Left ventricle myocardium inferior (tissue), 1 donor: Measurements from ENCODE around the gene ASPG. TPM values are rescaled to one million over a fixed set of nuclear protein-coding genes. Genes with fewer than 3 reads are reported as not detected.

ENCODE experiments used
- DNase-seq: peaks from one replicate; pipeline ENCODE4 v3.0.0-alpha.2; 2020
- H3K27ac ChIP-seq: fragments of 200-600 bp; replicated peaks from 2 replicates; pipeline ENCODE4 v1.8.0; 2021
- H3K27me3 ChIP-seq: fragments of 200-600 bp; 2 replicates; pipeline ENCODE4 v1.8.0; 2021; ENCODE audit warnings: low read depth
- H3K36me3 ChIP-seq: fragments of 200-600 bp; 2 replicates; pipeline ENCODE4 v1.8.0; 2021
- H3K4me1 ChIP-seq: fragments of 200-600 bp; 2 replicates; pipeline ENCODE4 v1.8.0; 2021
- H3K4me3 ChIP-seq: fragments of 200-600 bp; 2 replicates; pipeline ENCODE4 v1.8.0; 2021; ENCODE audit warnings: mild to moderate bottlenecking, moderate library complexity
- H3K9me3 ChIP-seq: fragments of 200-600 bp; replicated peaks from 2 replicates; pipeline ENCODE4 v1.8.0; 2021
- CTCF ChIP-seq: fragments of 200-600 bp; IDR thresholded peaks from 2 replicates; pipeline ENCODE4 v1.8.0; 2021; ENCODE audit warnings: antibody characterized with exemption, mild to moderate bottlenecking, borderline replicate concordance
- intact Hi-C: fragments of 100-400 bp; cut with micrococcal nuclease; formaldehyde crosslinking; loops from one replicate; pipeline ENCODE4 v1.11.0; 2022
- total RNA-seq: library from RNA; stranded (reverse); fragmentation: NEBNext Ultra II Directional; extraction: Animal tissue kit (Norgen Biotek cat#: 25700); gene quantifications from one replicate; pipeline ENCODE4 v1.2.1, GENCODE V29; 2021
- donor health status: DM: no; HTN: yes; CAD: no; lungs with severe emphysema.

ASPG gene
- total RNA-seq, 1 donor from 2014 or later: 27.1 TPM

GRCh38 chr14:104146651-104147345 lies 61.3 kb downstream of the ASPG start:
- Histone ChIP-seq H3K36me3 (no peaks in the 10 kb centered on the region), H3K27ac (no peak overlapping the region), H3K4me1 (peaks cover 64% of the 10 kb centered on the region), H3K27me3 (no peaks in the 10 kb centered on the region), H3K9me3 (no peaks in the 10 kb centered on the region), H3K4me3 (no peak overlapping the region)
- DNase-seq: peak; percentile 13
- no peak for TF ChIP-seq CTCF
- intact Hi-C loops: no loop called here

GRCh38 chr14:104147346-104148125 lies 62.0 kb downstream of the ASPG start:
- H3K4me1 ChIP-seq: peaks cover 64% of the 10 kb centered on the region
- no peaks in the 10 kb centered on the region for H3K27me3 ChIP-seq
- intact Hi-C loops: no loop called here
- no peaks in the 10 kb centered on the region for H3K36me3 ChIP-seq
- H3K9me3 ChIP-seq: no peaks in the 10 kb centered on the region
- DNase-seq: peak; percentile 10
- no peak overlapping the region for H3K27ac ChIP-seq
- H3K4me3 ChIP-seq: no peak overlapping the region
- TF ChIP-seq CTCF: no peak

- no peak for TF ChIP-seq CTCF
- H3K4me1 ChIP-seq: peaks cover 60% of the 10 kb centered on the region
- DNase-seq: peak; percentile 14
- no peaks in the 10 kb centered on the region for H3K9me3 ChIP-seq
- H3K36me3 ChIP-seq: no peaks in the 10 kb centered on the region
- no peaks in the 10 kb centered on the region for H3K27me3 ChIP-seq
- H3K27ac ChIP-seq: peak overlapping the region; percentile 57
- intact Hi-C loops: no loop called here
- H3K4me3 ChIP-seq: peak overlapping the region; percentile 25
Observed at GRCh38 chr14:104148433-104149277, 63.2 kb downstream of the ASPG start.

- Histone ChIP-seq H3K27me3 (no peaks in the 10 kb centered on the region), H3K9me3 (no peaks in the 10 kb centered on the region), H3K36me3 (no peaks in the 10 kb centered on the region), H3K27ac (peak overlapping the region; percentile 57), H3K4me1 (peaks cover 54% of the 10 kb centered on the region), H3K4me3 (peak overlapping the region; percentile 25)
- intact Hi-C loops: no loop called here
- no peak for DNase-seq
- no peak for TF ChIP-seq CTCF
Observed at GRCh38 chr14:104149278-104149595, 63.7 kb downstream of the ASPG start.

- H3K36me3 ChIP-seq: no peaks in the 10 kb centered on the region
- intact Hi-C loops: no loop called here
- H3K4me1 ChIP-seq: peaks cover 55% of the 10 kb centered on the region
- H3K9me3 ChIP-seq: no peaks in the 10 kb centered on the region
- no peaks in the 10 kb centered on the region for H3K27me3 ChIP-seq
- no peak for DNase-seq
- peak overlapping the region; percentile 57 for H3K27ac ChIP-seq
- H3K4me3 ChIP-seq: peak overlapping the region; percentile 25
- no peak for TF ChIP-seq CTCF
Observed at GRCh38 chr14:104149617-104150135, 64.2 kb downstream of the ASPG start.
